Stimulated activated CD8-positive, alpha-beta memory T cell treated with anti-CD3 and anti-CD28 coated beads, Interleukin-12 subunit alpha, Interleukin-12 subunit beta, amount 100 ng/mL, for 24 hours (primary cell): Measurements from ENCODE around the gene RIMS1.

Experiments used
- DNase-seq: peaks from one replicate; pipeline ENCODE4 v3.0.0-alpha.2; 2020; ENCODE audit errors: extremely low read depth

The RIMS1 gene

DNA sequence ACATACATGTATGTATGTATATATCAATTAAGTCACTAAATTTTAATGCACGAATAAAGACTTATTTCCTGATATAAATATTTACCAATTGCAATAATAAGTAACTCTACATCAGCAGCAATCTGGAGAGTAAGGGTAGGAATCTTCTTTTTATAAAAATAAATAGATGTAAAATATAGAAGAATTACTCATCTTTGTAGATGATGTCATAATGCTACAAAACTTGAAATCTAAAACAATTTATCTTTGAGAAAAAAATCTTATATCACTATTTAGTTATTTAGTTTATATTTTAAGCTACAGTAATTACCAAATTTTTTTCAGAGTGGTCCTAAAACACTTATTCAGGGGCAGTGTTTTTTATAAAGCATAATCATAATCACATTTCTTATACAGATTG is 351.7 kb downstream of the RIMS1 start:
- DNase-seq: no peak

DNA sequence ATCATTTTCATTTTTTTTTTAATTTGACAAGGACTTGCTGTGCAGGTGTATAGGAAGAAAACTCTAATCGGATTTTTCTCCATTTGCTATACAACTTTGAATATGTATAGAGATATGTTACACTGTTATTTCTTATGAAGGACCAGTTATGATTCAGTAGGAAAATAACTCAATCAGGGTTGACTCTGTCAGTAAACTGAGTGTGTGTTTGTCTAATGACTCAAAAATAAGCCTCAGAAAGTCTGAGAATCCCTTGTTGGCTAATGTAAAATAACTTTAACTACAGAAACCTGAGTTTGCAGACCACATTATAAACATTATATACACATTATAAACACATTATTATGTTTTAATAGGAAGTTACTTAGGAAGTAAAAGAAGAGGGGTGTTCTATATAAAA is 352.6 kb downstream of the RIMS1 start:
- no peak for DNase-seq

DNA sequence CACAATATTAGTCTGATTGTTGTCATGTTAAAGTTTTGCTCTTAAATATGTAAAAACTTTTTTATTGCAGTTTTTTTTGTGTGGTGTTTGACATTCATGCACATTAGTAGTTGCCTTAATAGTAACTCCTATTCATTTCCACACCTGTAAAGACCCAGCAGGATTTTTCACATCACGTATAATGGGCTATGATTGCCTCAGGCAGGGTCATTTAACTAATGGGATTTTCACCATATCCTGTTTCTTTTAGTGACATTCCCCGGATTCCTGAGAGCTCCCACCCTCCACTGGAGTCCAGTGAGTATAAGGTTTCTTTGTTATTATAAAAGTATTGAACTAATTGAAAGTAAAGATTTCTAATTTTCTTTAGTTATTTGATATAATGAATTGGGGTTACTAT is 359.2 kb downstream of the RIMS1 start:
- no peak for DNase-seq

GRCh38 chr6:72246926-72247325 is 360.6 kb downstream of the RIMS1 start:
- no peak for DNase-seq

GRCh38 chr6:72248621-72249020 is 362.3 kb downstream of the RIMS1 start:
- no peak for DNase-seq

GRCh38 chr6:72250664-72251063 is 364.3 kb downstream of the RIMS1 start:
- no peak for DNase-seq

DNA sequence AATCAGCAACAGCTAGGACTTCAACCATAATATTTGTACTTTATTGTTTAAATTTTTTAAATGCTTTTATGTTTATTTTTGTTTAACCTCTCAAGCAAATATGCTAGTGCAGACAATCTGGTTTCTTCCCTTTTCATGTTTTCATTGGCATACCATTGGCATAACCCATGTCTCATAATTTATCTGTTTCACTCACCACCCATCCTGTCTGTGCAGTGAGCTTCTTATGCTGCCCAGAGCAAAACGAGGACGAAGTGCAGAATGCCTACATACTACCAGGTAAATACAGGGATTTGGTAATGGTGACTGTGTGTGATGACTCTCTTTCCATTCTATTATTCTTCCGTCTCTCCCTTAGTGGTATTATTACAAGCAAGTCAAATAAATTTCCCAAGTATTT is 374.1 kb downstream of the RIMS1 start:
- no peak for DNase-seq

GRCh38 chr6:72261554-72261953 is 375.2 kb downstream of the RIMS1 start:
- no peak for DNase-seq

GRCh38 chr6:72262254-72262653 is 375.9 kb downstream of the RIMS1 start:
- no peak for DNase-seq

GRCh38 chr6:72267470-72267869 is 381.1 kb downstream of the RIMS1 start:
- DNase-seq: no peak

DNA sequence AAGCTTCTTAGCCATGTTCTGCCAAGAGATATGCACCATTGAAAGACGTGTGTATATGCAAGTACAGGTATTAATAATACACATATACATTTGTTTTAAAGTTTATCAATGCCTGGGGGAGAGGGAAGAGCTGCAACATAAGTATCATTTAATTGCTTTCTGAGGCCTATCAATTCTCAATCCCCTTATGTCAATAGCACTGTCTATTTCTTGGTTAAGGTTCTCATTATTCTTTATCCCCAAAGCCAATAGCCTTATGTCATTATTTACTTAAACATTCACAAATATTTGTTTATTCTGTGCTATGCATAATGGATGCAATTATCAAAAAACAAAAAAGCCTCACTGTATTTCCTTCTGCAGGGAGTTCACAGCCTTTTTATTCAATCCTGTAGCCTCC is 385.2 kb downstream of the RIMS1 start:
- DNase-seq: no peak

DNA sequence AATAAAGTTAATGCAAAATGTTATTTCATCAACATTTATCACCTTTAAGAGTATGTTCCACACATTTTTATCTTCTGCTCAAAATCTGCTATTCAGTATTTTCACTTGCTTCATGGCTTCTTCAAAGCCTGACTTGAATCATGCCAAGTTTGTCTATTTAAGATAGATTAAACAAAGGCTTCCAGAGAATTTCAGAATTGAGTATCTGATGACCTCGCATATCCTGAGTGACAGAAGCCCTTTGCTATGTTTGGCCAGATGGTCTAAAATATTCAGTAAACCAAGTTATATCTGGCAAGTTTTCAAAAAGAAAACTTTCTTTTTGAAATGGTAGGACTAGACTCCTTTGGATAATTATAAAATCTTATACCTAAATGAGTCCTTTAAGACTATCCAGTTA is 386.6 kb downstream of the RIMS1 start:
- no peak for DNase-seq

GRCh38 chr6:72275888-72276287 is 389.5 kb downstream of the RIMS1 start:
- DNase-seq: no peak

DNA sequence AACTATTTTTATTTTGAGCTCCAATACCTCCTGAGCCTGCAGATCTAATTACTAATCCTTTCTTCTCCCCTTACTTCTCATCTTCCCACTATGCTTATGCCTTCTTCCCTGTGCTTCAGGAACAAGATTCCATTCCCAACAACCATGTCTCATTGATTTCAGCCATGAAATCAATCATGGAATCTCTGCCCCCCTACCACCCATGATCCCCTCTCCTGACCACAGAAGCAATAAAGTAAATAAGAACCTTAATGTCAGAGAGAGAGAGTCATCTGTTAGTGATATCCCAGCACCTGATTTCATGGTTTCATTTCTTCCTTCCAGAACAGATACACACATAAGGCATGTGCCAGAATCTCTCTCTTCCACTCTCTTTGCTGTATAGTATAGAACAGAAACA is 395.9 kb downstream of the RIMS1 start:
- no peak for DNase-seq

DNA sequence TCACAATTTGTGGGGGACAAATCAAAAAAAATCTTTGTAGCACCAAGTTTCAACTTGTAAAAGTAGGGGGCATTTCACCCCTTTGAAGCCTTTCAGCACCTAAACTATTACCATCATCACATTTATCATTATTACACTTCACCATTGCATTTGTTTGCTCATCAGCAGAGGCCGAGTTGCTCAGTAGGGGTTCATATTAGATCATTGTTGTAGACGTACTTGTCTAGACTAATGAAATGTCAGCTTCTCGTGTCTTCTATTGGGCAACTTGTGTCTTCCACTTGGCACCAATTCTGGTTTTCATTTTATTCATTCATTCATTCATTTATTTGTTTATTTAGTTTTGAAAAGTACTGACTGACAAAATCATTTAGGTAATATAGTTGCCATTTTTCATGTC is 397.2 kb downstream of the RIMS1 start:
- DNase-seq: no peak

- no peak for DNase-seq
Observed at GRCh38 chr6:72286911-72287311, 400.6 kb downstream of the RIMS1 start.

GRCh38 chr6:72287801-72288200 is 401.5 kb downstream of the RIMS1 start:
- no peak for DNase-seq

DNA sequence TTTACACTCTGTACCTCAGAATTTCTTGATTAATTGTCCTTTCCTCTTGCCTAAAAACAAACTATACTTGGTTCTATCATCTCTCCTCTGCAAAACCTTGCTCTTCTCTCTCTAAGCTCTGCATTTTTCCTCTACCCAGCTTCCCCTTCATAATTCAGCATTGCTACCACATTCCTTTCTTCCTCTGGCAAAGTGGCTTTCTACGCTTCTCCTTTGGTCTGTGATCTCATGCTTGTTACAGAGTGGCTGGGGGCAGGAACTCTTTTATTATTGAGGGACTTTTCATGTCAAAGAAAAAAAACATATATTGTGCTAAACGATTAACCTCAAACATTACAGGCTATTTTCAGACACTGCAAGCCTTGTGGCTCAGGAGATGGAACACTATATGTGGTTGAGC is 402.2 kb downstream of the RIMS1 start:
- no peak for DNase-seq

DNA sequence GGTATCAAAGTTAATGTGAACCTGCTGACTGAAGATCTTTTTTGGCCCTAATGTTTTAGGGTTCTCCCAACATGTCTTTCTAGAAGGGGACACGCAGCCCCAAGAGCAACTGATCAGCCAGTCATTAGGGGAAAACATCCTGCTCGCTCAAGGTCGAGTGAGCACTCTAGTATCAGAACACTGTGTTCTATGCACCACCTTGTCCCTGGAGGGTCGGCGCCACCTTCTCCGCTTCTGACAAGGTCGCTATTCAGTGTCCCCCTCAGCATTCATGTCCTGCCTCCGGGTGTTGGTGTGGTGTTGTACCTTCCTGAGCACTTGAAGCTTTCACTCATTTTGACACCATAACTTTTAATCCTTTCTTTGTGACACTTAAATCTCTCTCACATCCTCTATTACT is 404.3 kb downstream of the RIMS1 start:
- DNase-seq: no peak

DNA sequence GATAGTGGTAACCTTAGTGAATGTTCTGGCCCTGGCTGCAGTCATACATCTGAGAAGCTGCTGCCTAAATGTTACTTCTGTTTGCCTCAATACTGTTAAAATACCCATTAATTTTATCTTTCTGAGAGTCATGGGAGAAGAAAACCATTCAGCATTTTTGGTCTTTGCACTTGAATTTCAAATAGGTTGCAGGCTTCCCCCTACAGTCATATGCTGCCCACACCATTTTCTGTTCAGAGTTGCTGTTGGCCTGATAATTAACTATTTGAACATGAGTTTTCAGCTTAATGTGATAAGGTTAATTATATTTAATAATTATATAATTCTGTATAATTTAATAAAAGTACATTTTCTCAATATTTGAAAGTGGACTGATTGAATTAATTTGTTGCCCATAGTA is 410.0 kb downstream of the RIMS1 start:
- DNase-seq: no peak

- no peak for DNase-seq
Observed at GRCh38 chr6:72305971-72306370, 419.6 kb downstream of the RIMS1 start.

DNA sequence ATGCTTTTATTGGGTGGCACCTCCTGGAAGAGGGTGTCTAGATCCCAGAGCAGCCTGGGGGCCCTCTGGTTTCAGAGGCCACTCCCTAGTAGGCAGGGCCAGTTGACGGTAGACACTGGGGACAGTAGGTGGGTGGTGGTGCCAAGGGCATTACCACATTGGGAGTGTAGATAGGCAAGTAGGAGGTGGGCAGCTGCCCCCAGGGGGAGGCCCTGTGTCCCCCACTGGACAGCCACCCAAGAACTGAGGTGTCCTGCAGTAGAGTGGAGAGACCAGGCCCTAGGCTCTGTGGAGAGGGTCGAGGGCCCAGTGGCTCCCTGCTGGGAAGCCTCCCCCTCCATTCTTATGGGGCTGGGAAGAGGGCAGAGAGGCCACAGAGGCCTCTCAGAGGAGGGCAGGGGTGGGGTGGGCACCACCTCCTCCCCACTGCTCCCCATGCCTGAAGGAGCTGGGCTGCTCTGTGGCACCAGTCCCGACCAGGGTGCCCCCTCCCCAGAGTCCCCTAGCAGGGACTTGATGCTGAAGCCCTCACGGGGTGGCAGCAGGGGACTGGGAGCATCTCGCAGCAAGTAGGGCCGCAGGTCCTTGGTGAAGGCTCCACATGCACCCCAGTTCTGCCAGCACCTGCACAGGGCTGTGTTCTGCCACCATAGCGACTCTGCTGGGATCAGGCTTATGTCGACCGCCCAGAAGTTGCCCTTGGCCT is 430.5 kb downstream of the RIMS1 start:
- DNase-seq: no peak

GRCh38 chr6:72321788-72322187 is 435.4 kb downstream of the RIMS1 start:
- no peak for DNase-seq

DNA sequence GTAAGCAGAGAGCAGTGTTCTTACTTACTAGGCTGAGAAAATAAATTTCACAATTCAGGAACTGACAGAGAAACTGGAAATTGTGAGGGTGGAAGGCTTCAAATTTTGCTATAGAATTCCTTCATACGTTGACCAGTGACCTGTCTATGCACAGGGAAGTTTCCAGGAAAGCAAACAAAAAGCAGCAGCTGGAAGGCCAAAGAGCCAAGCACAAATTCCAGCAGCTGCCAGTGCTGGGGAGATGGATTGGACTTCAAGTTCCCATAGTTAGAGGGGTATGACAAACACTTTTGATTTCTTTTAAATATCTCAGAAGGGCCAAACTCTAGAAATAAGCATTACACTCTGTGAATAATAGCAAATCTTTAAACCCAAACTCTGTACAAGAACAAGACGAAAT is 436.4 kb downstream of the RIMS1 start:
- DNase-seq: no peak
